SKM-1 treated with dmso at 0.1 percent for 144 hours (cell line): ENCODE results near the gene CYP39A1.
A peak's percentile ranks its signal among the peaks of the same experiment; 100 is the strongest.

ENCODE experiments used
- DNase-seq: peaks from one replicate; lab custom pipeline; 2025; ENCODE audit not compliant: unreplicated experiment; lab: John Stamatoyannopoulos, UW

The CYP39A1 gene, protein sequence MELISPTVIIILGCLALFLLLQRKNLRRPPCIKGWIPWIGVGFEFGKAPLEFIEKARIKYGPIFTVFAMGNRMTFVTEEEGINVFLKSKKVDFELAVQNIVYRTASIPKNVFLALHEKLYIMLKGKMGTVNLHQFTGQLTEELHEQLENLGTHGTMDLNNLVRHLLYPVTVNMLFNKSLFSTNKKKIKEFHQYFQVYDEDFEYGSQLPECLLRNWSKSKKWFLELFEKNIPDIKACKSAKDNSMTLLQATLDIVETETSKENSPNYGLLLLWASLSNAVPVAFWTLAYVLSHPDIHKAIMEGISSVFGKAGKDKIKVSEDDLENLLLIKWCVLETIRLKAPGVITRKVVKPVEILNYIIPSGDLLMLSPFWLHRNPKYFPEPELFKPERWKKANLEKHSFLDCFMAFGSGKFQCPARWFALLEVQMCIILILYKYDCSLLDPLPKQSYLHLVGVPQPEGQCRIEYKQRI

DNA sequence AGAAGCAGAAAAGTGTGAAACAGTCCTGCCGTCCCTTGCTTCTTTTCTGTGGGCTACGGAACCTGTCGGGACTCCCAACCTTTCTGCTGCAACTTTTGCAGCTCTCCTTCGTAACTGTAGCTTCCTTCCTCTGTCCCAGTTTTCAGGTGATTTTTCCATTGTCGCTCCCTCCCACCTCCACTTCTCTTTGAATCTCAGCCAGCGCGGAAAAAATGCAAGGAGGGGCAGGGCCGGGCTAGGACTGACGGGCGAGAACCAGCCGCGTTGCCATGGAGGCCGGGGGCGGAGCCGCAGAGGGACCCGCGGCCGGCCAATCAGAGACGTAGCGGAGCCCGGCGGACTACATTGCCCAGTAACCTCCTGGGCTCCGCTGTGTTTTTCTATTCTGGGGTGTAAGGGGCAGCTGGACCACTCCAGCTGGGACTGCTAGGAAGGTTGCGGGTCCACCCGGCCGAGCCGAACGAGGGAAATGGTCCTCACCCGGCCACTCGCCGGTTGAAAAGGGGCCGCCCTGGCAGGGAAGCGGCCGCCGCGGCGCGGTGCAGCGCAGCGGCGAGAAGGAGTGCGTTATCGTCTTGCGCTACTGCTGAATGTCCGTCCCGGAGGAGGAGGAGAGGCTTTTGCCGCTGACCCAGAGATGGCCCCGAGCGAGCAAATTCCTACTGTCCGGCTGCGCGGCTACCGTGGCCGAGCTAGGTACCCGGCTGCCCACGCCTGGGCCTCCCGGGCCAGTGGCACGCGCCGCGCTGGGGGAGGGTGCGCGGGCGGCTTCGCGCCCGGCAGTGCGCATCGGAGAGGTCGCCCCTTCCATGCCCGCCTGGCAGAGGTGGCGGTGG lies at the start of gene CYP39A1, which contains the start of gene SLC25A27:
CYP39A1 (minus strand) TSS at position 216 of the 836 bp plus-strand sequence. CDS start 236 bp downstream, outside the sequence.
SLC25A27 (plus strand) TSS at position 373 of the 836 bp plus-strand sequence; CDS start at position 591, 218 bp downstream.
- DNase-seq, result peak; percentile 85

DNA sequence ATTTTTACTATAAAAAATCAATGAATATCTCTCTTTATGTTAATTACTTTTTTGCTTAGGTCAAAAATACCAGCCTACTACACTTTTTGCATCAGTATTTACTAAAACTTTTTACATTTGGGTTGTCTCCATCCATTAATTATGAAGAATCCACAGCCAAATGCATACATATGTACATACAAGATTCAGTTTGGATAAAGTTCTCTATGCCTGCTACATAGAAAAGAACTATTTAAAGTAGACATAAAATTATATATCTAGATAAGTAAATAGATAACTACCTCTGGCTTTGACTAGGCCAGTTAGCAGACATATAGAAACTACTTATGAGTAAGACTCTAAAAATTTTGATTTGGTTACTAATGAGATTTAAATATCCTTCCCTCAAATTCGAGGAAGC lies 47.4 kb upstream of the CYP39A1 start:
- DNase-seq, result no peak

DNA sequence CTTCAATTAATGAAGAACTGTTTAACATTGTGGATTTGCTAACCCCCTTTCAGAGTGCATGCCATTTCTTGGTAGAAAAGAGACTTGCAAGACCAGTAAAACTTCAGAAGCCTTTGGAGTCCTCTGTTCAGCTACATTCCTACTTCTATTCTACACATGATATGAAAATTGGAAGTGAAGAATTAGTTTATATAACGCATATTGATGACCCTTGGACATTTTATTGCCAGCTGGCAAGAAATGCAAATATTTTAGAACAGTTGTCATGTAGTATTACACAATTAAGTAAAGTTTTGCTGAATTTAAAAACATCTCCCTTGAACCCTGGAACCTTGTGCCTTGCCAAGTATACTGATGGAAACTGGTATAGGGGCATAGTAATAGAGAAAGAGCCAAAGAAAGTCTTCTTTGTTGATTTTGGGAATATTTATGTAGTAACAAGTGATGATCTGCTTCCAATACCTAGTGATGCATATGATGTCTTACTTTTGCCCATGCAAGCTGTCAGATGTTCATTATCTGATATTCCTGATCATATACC lies 38.4 kb upstream of the CYP39A1 start:
- no peak for DNase-seq

DNA sequence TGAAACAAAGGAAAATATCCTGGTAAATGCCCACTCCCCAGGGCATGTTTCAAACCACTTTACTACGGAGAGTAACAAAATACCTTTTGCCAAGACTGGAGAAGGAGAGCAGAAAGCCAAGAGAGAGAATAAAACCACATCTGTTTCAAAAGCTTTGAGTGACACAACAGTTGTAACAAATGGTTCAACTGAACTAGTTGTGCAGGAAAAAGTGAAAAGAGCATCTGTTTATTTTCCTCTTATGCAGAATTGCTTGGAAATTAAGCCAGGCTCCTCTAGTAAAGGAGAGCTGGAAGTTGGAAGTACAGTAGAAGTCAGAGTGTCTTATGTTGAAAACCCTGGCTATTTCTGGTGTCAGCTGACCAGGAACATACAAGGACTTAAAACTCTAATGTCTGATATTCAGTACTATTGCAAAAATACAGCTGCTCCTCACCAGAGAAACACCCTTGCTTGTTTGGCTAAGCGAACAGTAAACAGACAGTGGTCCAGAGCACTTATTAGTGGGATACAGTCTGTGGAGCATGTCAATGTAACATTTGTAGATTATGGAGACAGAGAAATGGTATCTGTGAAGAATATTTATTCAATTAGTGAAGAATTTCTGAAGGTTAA lies 37.6 kb upstream of the CYP39A1 start:
- no peak for DNase-seq

DNA sequence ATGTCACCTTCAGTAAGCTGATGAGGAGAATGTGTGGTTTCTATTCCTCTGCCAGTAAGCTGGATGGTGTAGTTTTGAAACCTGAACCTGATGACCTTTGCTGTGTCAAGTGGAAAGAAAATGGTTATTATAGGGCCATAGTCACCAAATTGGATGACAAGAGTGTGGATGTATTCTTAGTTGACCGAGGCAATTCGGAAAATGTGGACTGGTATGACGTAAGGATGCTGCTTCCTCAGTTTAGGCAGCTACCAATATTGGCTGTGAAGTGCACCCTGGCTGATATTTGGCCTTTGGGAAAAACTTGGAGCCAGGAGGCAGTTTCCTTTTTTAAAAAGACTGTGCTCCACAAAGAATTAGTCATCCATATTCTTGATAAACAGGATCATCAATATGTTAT lies 37.0 kb upstream of the CYP39A1 start:
- DNase-seq, result no peak

DNA sequence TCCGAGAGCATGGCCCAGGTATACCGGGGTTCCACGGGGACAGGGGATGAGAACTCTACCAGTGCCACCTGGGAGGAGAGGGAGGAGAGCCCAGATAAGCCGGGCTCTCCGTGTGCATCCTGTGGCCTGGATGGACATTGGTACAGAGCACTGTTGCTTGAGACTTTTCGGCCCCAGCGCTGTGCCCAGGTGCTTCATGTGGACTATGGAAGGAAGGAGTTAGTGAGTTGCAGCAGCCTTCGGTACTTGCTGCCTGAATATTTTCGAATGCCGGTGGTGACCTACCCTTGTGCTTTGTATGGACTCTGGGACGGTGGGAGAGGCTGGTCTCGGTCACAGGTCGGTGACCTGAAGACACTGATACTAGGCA lies 36.3 kb upstream of the CYP39A1 start:
- DNase-seq, result no peak

DNA sequence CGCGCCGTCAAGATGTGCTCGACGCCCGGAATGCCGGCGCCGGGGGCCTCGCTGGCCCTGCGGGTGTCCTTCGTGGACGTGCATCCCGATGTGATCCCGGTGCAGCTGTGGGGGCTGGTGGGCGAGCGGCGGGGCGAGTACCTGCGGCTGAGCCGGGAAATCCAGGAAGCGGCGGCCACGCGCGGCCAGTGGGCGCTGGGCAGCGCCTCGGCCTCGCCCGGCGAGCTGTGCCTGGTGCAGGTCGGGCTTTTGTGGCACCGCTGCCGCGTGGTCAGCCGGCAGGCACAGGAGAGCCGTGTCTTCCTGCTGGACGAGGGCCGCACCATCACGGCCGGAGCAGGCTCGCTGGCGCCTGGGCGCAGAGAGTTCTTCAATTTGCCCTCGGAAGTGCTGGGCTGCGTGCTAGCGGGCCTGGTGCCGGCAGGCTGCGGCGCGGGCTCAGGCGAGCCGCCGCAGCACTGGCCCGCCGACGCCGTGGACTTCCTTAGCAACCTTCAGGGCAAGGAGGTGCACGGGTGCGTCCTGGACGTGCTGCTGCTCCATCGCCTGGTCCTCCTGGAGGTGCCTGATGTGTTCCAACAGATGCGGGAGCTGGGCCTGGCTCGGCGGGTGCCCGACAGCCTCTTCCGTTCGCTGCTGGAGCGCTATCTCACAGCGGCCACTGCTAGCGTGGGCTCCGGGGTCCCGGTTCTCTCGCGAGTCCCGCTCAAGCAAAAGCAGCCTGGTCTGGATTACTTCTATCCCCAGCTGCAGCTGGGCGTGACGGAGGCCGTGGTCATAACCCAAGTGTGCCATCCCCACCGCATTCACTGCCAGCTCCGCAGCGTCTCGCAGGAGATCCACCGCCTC lies 35.7 kb upstream of the CYP39A1 start:
- no peak for DNase-seq

DNA sequence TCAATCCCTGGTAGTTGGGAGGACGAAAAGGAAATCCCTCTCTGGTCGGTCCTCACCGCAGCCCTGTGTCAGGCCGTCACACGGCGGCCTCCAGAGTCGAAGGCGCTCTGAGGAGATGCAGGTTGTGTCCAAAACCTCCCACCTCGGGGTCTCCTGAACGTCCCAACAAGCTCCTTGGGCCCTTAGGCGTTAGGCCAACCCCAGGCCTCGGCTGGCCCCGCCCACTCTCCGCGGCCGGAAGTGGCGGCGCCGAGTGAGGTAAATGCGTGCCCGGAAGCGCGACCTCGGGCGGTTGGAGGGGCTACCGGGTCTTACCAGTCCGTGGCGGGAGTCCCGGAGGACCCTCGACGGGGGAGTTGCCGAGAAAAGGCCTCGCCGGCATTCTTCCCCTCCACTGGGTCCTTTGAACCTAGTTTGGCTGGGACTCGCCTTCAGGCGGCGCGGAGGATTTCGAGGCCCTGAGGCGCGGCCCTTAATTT lies 35.0 kb upstream of the CYP39A1 start, which contains the start of gene TDRD6:
TDRD6 (plus strand) TSS at position 267 of the 479 bp plus-strand sequence. CDS start 244 bp downstream, outside the sequence.
- DNase-seq, result no peak

DNA sequence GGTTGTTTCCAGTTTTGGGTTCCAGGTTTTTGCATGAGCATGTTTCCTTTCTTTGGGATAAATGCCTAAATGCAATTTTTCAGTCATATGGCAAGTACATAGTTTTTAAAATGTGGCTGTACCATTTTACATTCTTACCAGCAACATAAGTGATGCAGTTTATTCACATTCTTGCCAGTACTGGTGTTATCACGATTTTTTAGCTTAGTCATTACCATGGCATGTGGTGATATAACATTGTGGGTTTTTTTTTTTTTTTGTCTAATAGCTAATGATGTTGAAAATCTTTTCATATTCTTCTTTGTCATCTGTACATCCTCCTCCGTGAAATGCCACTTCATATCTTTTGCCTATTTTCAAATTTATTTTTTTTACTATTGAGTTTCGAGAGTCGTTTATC lies 32.2 kb upstream of the CYP39A1 start:
- DNase-seq, result no peak

DNA sequence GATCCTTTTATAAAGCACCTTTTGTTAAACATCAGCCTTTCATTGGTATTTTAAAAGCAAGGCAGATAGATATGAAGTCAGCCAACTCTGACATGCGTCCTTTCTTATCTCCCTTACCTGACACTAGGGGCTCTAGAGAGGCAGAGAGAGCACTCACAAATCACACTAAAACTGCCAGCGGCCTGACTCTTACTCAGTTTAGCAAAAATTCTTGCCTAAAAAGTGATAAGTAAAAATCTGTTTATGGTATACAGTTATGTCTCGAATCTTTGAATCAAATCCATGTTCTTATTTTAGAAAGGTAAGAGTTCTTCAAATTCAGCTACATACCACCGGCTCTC lies 24.7 kb upstream of the CYP39A1 start:
- no peak for DNase-seq

DNA sequence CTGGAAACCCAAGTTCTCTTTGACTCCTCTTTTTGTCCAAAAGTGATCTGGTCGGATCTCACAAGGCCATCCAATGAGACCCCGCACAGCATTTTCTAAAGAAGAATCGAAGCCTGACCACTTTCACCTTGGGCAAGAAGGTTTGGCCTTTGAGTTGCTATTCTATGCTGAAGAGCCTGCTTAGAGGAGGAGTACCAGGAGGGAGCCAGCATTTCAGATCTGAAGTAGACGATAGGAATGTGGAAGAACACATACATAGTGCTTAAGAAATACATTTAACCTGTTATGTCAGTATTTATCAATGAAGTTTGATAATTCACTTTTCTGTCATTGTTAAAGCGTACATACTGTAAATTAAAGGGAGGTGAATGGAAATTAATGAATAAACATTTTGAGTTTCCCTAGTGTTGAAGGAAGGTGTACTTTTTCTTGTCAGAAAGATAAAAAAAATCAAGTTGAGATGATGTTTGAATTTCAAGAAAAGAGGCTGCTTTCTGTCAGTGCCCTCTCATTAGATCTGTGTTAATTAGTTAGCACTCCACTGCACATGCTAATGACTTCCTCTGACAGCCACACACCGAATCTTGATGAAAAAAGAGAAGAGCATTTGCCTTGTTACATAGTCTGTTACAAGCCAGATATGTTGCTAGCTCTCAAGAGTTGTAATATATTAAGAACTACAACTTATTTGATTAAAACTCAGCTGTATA lies 24.1 kb upstream of the CYP39A1 start:
- DNase-seq, result no peak

DNA sequence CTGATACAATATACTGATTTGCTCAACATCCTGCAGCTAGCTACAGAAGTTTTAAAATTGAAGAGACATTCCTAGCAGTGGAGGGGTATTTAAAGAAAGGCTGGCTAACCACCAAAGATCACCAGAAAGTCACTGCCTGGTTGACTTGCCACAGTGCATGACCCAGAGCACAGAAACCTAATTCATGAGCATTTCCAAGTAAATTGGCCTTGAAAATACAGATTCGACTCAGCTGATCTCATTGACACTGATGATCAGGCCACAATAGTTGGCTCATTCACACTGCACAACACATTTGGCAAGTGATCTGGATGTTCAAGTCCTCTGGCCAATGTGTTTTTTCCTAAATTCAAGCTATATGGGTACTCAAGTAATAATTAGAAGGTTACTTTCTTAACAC lies 21.8 kb upstream of the CYP39A1 start:
- DNase-seq, result no peak

DNA sequence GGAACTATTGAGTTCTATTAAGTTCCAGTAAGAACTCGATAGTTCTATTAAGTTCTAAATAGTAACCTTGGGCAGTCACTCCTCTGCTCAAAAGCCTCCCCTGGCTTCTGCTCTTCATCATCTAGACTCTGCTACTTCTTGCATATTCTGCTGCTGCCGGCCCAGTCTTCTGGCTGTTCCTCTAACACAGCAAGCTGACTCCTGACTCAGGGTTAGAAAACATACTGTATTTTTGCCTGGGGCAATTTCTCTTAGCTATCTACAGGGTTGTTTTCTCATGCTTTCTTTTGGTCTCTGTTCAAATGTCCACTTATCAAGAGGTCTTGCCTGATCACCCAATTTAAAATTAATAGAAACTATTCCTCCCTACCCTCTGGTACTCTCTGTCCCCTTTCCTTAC lies 14.8 kb upstream of the CYP39A1 start:
- DNase-seq, result no peak

DNA sequence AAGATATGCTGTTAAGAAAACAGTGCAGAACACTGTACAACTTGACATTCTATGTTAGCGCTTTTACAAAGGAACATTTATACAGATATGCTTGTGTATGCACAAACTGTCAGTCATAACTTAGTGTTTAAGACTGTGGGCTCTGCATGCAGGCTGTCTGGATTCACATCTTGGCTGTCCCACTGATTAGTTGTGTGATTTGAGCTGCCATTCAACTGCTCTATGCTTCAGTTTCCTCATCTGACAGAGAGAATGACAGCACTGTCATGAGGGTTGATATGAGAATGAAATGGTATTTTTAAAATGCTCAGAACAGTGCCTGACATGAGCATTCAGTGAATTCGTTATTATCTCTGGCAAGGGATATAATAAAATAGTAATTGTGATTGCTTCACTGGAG lies 8.9 kb upstream of the CYP39A1 start:
- DNase-seq, result no peak

DNA sequence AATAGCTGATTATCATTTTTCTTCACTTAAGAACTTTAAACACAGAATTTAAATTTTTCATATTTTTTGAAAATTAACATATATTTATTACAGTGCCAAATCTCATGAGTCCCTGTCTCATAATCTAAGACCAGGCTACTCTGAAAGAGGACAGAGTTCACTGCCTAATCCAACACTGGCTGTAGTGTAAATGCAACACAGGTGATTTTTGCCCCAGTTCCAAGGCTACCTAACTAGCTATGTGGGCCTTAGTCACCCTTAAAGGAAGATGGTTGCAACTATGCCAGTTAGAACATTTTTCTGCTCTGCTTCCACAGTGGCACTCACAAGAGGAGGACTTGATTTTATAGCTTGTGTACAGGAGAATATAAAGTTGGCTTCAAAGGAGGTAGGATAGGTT lies 5.0 kb upstream of the CYP39A1 start:
- no peak for DNase-seq

DNA sequence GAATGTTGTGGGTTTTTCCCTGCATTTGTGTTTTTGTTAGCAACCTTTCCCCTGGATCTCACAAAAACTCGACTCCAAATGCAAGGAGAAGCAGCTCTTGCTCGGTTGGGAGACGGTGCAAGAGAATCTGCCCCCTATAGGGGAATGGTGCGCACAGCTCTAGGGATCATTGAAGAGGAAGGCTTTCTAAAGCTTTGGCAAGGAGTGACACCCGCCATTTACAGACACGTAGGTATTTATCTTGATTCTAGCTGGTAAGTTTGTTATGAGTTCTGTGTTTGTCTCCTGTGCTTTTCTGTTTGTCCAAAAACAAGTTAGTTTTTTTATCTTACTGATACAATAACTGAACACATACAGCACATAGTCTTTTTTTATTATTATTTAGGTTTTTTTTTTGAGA lies 3.2 kb upstream of the CYP39A1 start:
- peak; percentile 33 for DNase-seq

DNA sequence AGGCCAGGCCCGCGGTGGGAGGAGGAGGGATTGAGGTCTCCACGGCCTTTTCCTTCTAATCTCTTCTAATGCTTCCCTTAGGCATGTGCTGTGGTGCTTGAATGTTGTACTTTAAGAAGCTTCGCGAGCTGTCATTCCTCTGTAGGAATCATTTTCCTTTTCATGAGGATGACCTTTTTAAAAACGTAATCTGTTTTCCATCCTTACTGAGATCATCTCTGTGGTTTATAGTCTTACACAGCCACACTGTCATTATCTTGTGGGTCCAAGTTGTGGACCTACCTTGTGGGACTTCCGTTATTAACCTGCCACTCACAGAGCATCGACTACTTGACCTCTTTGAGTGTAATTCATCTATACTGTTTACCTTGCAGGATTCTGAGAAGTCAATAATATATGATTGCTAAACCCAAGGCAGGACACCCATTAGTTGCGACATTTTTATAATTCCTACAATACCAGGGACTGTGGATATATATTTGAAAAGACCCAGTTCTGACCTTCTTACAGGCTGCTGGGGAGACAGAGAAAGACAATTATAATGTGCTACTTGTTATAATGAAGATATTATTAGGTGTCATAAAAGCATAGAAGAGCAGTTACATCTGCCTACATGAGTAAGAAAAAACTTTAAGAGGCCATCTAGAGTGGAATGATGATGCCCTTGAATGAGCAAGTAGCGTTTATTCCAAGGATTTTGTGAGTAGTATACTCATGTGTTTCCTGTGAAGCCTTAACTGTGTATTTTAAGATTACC lies 999 bp upstream of the CYP39A1 start:
- no peak for DNase-seq

DNA sequence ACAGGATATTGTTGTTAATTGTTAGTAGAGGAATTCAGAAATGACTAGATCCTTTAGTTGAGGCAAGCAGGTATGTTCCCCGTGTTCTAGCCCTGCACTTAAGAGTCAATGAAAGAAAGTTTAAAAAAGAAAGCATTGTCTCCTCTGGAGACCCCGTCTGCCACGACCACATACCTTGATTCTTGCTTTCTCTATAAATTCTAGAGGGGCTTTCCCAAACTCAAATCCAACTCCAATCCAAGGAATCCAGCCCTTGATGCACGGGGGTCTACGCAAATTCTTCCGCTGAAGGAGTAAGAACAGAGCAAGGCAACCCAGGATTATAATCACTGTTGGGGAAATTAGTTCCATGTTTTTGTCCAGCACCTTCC lies 401 bp downstream of the CYP39A1 start:
- no peak for DNase-seq

DNA sequence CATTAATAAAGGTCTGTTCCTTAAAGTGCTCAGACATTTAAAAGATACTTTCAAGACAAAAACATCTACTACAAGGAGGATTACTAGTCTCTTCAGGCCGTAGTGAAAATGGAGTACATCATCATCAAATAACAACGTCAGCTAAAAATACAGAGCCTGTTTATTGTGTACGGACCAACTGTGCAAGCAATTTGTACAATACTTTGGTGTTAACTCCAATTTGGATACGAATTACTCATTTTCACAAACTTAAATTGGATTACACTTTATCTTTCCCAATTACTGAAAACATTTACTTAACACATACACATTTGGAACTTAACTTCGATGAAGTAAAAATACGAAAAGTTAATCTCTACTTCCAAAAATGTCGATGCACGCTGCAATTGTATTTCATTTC lies 802 bp downstream of the CYP39A1 start:
- no peak for DNase-seq
